COR-L47 (cell line): ENCODE measurements around the gene MEG3.

Experiments
- DNase-seq: peaks from one replicate; lab custom pipeline; 2025; lab: John Stamatoyannopoulos, UW

MEG3 gene

DNA sequence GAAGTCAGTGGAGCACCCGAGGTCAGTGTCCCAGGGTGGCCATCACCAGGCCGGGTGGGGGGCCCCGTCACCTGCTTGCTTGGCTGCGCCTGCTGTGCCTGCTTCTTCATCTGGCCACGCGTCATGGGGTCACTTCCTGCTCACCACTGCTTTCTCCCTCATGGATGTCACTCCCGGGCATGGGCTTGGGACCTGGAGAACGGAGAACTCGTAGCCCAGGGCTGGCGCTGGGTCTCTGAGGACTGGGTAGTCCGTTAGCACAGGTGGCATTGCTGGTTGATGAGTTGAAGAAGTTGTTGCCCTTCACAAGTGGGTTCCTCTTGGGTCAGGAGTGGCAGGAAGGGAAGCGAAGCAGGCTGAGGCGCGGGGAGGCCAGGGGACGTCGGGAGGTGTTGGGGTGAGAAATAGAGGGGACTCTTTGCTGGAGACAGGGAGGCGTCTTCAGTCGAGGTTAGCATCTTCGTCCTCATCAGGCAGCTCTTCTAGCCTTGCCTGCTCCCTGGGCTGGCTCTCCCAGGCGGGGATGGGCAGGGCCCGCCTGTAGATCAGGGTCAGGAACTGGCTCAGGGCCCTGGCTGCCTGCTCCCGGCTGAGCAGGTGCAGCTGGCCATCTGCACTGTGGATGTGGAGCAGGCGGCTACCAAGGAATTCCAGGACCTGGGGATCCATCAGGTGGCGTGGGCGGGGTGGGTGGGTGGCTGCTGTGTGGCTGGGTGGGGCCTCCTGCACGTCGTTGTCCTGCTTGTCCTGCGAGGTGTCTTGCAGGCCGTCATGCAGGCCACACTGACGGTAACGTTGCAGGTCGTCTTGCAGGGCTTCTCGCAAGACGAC lies 54.6 kb downstream of the MEG3 start:
- DNase-seq, result no peak

DNA sequence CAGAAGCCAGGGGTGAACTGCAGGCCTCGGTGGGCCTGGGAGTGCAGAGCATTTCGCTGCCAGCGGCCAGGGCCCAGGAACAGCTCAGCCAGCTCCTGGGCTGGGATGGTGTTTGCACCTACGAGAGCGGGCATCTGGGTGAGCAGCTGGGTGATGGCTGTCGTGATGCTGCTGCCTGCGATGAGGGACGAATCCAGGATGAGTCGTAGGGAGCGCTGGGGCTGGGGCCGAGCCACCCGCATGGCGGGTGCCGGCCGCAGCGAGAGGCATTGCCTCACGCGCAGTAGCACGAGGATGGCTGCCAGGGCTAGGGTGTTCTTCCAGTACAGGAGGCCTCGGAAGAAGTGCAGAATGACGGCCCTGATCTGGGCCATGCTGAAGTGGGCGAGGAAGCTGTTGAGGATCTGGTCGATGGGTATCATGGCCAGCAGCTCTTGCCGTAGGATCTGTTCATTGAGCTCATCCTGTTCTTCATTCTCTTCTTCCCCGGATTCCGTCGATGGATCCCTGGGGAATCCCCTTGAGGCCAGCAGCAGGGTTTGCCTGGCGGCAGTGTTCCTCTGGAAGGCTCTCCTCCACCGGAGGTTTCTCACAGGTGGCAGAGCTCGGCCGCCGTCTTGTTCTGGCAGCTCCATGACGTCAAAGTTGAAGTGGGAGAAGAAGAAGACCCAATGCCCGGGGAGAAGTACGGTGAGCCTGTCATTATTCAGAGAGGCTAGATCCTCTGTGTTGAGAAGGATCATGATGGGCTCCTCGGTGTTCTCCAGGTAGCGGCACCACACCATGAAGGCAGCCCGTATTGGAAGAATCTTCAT lies 55.5 kb downstream of the MEG3 start:
- no peak for DNase-seq

DNA sequence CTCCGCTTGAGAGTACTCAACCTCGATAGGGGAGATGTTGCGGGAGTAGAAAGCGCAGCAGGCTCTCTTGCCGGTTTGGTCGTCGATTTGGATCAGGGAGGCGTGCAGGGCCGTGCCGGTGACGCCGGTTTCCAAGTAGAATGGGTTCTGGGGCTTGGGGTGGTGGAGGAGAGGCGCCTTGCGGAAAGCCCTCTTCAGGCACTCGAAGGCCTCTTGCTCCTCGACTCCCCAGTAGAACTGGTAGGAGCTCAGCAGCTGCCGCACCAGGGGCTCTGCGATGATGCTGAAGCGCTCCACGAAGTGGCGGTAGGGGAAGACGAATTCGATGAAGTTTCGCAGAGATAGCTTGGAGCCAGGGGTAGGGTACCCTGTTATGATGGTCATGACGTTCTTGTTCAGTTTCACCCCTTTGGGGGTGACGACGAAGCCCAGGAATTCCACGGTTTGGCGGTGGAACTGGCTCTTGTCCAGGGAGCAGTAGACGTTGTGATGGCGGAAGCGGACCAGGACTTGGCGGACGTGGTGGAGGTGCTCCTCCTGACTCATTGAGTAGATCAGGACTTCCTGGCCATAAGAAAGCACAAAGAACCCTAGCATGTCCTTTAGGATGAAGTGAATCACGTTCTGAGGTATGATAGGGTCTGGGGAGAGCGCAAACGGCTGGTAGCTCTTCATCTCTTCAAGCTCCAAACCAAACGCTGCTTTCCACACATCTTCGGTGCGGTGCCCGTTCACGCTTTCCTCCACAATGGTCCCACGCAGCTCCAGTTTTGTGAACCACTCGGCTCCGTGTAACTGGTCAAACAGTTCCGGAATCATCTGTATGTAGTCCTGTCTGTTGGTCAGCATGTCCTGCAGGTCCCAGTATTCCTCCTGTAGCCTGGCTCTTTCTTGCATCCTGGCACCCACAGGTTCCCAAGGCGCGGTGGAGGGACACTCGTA lies 56.4 kb downstream of the MEG3 start:
- no peak for DNase-seq

DNA sequence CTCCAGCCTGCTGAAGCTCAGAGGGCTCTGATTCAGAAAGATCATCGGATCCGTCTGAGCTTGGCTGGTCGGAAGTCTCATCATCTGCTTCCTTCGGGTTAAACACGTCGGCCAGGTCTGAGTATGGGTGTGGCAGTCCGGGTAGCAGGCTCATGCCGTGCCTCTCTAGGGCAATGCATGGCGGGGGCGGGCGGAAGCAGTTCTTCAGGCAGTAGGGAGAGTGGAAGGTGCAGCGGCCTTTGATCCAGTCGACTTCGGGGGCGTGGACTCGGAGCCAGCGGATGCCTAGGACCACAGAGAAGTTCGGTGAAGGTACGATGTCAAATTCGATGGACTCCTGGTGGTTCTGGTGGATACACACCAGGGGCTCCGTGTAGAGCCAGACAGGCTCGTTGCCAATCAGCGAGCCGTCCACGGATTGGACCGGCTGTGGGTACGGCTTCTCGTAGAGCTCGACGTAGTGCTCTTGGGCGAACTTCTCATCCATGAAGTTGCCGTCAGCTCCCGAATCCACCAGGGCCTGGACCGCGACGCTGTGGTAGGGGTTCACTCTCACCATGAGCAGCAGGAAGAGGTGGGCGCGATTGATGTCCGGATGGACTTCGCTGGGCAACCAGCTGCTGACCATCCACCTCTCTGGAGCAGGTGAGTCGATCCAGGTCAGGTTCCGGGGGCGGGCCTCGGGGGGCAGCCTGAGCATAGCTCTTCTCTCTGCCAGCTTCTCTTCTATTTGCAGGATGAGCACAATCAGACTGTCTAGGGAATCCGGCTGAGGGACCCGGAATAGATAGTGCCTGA lies 57.3 kb downstream of the MEG3 start:
- DNase-seq, result no peak

DNA sequence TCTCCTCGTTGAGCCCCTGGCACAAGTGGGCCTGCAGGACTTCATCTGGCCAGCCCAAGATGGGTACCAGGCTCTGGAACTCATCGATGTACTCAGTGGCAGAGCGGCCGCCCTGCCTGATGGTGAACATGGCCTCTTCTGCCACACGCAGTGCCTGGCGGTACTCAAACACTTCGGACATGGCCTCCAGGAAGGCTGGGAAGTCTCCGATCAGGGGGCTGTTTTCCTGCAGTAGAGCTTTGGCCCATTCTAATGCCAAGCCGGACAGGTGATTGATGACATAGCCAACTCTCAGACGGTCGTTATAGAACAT lies 57.8 kb downstream of the MEG3 start:
- no peak for DNase-seq

DNA sequence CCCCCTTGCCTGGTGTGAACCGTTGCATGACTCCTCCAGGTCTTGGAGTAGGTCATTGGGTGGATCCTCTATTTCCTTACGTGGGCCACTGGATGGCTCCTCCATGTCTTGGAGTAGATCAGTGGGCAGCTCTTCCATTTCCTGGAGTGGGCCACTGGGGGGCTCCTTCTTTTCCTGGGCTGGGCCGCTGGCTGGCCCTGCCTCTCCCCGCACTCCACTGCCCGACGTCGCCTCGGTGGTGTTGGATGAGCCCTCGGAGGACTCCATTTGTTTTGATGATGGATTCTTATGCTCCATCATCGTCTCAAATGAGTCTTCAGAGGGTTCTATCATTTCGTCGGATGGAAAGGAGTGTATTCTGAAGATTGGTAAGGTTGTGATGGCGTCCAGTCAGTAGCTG lies 58.5 kb downstream of the MEG3 start:
- DNase-seq, result no peak

DNA sequence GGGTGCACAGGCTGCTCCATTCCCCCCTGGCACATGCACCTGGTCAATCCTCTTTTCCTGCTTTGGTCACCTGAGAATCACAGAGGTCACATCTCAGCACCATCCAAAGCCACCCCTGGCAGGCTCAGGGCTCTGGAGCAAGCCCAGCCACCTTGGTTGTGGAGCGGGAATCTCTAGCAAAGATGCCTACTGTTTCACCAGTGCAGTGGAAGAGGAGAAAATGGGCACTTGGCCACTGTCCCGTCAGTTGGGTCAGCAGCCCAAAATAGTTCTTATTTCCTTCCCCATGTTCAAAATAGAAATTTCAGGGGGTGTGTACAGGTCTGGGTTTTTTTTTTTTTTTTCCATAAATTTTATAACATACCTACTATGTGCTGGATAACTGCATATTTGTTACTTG lies 59.3 kb downstream of the MEG3 start:
- DNase-seq, result no peak

DNA sequence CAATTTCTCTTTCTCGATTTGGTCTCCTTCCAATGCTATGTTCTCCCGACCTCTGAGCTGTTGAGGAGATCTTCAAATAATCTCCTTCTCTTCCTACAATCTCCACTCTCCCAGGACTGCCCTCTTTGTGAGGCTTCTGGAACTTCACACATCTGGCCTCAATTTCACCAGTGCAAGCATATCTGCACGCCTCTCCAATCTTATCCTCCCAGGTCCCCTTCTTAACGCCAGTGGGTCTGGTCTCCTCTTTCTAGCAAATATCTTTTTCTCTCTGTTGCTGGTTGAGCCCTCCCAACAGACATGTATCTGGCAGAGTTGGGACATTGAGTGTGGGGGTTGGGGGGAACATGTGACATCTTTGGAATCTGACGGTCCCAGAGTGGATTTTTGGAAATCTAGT lies 59.7 kb downstream of the MEG3 start:
- no peak for DNase-seq

DNA sequence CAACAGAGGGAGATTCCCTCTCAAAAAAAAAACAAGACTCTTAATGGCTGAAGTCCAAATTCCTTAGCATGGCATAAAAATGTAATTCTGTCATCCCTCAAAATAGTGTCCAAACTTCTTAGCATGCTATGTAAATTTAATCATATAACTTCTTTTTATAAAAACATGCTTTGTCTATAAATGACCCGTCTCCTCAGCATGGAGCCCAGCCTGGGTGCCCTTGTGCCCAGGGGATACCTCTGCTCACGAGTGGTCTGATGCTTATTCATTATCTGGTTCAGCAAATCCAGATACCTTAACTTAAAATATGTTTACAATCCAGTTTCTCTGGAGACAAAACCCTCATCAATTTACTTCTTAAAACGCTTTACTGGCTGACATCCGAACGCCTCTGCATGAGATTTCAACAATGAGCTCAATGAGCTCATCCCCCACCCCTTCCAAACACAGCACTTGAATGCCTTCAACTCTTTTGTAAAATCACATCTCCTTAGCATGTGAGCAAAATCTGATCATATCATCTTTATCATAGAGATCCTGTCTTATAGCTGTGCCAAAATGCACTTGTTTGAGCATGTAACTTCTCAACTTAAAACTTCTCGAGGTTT lies 61.9 kb downstream of the MEG3 start:
- DNase-seq, result no peak

DNA sequence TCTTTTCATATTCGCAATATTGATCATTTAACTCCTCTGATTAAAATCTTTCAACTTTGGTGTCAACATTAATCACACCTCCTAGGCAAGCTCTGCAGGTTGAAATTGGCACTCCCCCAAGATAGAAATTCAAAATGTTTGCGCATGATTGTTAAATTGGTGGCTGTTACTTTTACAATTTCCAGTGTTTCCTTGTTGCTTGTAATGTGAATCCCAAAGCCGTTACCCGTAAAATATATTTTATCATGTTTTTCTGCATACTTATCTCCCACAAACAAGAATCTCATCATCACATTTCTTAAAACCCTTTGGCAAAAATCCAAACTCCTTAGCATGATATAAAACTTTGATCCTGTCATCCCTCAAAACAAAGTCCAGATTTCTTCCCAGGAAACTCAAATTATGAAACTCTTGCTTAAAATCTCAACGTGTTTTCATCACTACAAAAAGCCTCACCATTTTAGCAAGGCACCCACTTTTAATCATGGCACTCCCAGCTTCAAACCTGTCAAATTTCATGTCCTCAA lies 62.9 kb downstream of the MEG3 start:
- no peak for DNase-seq

DNA sequence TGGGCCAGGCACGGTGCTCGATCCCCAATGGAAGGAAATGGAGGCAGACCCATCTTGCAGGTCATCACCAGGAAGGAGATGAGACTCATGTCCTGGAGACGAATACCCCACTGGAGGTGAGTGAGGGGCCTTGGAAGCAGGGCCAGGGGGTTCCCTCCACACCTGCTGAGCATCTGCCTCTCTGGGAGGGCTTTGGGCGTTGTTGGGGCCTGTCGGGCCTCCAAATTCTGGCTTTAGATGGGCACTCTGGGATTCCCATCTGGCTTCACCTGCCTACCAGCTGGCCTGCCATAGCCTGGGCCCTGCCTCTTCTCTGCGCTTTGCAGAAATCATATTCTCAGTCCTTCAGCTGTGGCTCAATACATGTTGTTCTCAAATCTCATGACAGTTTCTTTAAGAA lies 63.7 kb downstream of the MEG3 start:
- DNase-seq, result no peak

DNA sequence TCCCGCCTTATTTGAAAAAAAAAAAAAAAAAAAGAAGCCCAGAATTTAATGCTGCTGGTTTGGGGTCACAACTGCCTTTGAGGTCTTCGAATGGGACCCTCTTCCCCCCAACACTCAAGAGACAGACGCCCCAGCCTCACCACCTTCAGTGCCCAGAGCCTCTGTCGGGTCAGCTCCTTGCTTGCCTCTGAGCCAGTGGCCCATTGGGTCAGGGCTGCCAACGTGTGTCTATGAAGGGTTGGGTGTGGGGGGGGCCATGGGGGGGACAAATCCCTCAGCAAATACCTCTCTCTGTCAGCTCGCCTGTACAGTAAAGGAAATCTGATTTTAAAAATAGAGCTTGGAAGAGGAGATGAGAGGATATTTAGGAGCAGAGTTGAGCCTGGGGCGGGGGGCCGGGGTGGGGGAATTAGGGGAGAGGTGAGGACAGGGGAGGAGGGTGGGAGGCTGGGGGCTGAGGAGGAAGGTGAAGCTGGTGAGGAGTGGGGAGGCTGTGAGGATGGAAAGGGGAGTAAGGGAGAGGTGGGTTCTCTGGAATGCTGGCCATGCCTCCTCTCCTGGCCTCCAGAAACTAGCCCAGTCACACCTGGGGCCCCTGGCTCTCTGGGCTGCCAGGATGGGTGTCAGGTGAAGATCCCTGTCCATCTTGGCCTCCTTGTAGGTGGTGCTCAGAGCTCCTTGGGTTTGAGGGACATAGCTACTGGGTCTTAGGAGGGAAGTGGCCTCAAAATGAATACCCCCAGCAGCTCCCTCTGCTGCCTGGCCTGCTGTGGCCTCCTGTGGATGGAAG lies 64.3 kb downstream of the MEG3 start:
- no peak for DNase-seq

DNA sequence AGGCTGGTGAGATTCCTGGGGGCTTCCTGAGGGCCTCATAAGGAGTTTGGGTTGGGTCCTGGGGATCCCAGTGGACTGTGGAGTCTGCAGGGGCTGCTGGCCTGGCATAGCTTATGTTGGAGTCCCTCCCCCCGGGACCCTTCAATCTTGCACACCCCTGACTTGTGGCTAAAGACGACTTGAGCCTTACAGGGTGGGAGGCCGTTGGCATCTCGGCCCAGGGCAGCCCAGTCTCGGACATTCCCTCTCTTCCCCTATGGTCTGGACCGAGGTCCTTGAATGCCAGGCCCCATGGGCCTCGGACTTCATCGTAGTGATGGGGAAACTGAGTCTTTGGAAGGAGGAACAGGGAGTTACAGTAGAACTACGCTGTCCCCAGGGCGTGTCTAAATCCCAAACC lies 65.1 kb downstream of the MEG3 start:
- no peak for DNase-seq

DNA sequence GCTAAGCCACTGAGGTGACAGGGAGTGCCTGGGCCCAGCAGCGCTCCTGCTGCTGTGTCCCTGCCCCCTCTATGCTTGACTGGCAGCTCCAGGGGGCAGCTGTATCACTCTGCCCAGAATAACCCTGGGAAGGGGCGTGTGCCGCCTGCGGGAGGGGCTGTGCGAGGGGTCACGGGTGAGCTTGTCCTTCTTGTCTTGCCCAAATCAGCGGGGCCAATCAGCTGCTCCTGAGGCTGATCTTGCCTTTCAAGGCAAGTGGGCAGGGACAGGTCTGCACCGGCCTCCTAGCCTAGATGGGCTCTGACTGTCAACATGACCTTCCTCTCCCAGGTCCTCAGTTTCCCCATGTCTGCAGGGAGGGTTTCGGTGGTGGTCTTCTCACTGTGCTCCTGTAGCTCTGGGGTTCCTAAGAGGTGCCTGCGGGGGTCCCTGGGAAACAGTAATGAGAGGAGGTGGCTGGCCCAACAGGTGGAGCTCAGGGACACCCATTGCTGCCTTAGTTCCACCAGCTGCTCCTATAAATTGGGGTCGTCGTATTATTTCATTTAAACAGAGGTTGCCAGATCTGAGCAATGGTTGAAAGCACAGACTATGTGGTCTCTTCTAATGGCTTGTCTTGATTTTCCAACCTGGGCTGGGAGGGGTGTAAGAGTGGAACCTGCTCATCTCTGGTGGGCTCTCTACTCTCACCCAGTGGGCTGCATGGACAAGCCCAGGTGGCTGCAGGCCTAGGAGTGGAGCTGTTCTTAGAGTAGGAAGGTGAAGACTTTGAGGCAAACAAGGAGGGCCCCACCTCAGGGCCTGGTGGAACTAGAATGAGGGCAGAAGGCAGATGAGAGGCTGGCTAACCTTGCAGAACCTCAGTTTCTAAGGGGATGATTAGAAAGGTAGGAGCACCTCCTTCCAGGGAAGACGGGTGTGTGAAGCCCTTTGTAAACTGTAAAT lies 65.9 kb downstream of the MEG3 start:
- DNase-seq, result no peak

DNA sequence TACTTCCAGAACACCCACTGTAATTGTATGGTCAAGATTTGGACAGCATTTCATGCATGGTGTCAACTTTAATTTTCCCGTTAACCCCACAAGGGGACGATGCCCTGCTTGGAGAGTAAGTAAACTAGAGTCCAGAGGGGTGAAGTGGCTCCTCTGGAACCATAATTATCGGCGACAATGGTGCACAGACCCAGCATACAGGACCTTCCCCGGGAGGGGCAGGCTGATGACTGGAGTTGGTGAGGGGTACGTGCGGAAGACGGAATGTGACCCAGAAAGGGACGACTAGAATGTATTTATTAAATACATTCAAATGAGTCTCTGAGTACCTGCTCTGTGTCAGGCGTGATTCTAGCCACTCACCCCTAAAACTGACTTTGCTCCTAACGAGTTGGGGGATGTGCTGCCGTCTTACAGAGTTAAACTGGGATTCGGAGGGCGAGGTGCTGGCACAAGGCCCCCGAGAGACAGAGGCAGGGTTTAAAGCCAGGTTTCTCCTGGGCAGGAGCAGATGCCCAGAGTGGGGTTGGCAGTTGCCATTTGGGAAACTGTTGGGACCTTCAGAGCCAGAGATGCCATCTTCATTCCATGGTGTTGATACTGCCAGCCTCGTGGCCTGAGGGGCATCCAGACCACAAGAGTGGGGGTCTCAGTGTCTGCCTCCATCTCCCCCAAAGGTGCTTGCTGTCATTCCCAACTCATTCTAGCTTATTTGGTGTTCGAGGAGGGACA lies 66.7 kb downstream of the MEG3 start:
- DNase-seq, result no peak

DNA sequence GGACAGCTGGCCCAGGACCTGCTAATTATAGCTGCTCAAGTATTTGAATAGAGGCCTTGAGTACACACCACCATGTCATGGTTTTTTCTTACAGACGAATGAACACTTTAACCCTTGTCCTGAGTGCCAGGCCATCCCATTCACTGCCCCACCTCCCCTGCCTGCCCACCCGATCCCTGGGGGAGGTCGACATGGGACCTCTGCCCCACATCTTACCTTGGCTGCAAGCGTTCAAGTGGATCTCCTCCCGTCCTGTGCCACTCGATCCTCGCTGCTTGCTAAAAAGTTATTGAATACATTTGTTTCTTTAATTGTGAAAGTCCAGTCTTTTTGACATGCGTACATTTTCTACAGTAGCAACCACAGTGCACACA lies 67.3 kb downstream of the MEG3 start:
- no peak for DNase-seq

DNA sequence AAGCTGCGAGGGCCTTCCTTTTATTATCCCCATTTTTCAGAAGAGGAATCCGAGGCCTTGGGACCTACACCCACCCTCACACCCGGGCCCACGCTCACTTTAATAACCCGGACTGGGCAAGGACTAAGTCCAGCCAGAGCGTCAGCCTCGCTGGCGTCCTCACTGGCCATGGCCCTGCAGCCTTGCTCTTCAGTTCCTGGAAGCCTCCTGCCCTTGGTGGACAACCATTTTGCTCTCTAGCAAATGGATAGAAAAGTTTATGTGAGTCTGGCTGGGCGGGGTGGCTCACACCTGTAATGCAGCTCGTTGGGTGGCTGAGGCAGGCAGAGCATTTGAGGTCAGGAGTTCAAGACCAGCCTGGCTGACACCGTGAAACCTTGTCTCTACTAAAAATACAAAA lies 67.8 kb downstream of the MEG3 start:
- no peak for DNase-seq

DNA sequence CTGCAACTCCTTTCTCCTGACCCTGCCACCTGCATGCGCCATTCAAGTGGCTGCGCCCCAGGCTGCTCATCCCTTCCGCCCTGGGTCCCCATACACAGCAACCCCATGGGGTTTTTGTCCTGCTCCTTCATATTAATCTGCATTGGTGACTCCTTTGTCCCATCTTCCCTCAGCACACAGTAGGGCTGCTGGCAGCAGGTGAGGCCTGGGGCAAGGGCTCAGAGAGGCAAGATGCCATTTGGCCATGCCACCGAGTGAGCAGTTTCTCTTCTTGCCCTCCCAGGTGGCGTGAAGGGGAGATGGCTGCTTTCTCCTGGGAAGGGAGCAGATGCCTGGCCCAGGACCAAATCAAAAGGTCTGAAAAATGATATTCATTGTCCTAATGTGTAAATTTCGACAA lies 68.5 kb downstream of the MEG3 start:
- DNase-seq, result no peak
